GM18868 (cell line): ENCODE measurements around the gene ZBTB40.

Experiments
- ATAC-seq: cut with Tn5 transposase; IDR thresholded peaks from one replicate; pipeline ENCODE4 v1.9.1; 2021; ENCODE audit warnings: mild to moderate bottlenecking, moderate library complexity; ENCODE audit not compliant: unreplicated experiment

The ZBTB40 gene

GRCh38 chr1:22529901-22530621, 78.4 kb downstream of the ZBTB40 start:
- no peak for ATAC-seq

GRCh38 chr1:22530715-22531114, 79.1 kb downstream of the ZBTB40 start:
- no peak for ATAC-seq

- no peak for ATAC-seq
Measured at GRCh38 chr1:22531251-22531650, 79.6 kb downstream of the ZBTB40 start.

- ATAC-seq = no peak
Measured at GRCh38 chr1:22533244-22533895, 81.7 kb downstream of the ZBTB40 start.

- ATAC-seq = no peak
Measured at GRCh38 chr1:22534951-22535350, 83.3 kb downstream of the ZBTB40 start.

GRCh38 chr1:22535399-22535798, 83.7 kb downstream of the ZBTB40 start:
- no peak for ATAC-seq

- ATAC-seq = no peak
Measured at GRCh38 chr1:22536506-22536905, 84.9 kb downstream of the ZBTB40 start.

GRCh38 chr1:22537441-22538139, 85.9 kb downstream of the ZBTB40 start:
- no peak for ATAC-seq

- no peak for ATAC-seq
Measured at GRCh38 chr1:22539510-22540118, 88.0 kb downstream of the ZBTB40 start.

- ATAC-seq = no peak
Measured at GRCh38 chr1:22540337-22540736, 88.7 kb downstream of the ZBTB40 start.

- ATAC-seq = no peak
Measured at GRCh38 chr1:22542886-22543285, 91.2 kb downstream of the ZBTB40 start.

GRCh38 chr1:22543679-22544078, 92.0 kb downstream of the ZBTB40 start:
- ATAC-seq = no peak

GRCh38 chr1:22544606-22545005, 93.0 kb downstream of the ZBTB40 start:
- ATAC-seq = no peak

GRCh38 chr1:22545141-22545540, 93.5 kb downstream of the ZBTB40 start:
- no peak for ATAC-seq

GRCh38 chr1:22547186-22547817, 95.7 kb downstream of the ZBTB40 start:
- ATAC-seq = no peak

GRCh38 chr1:22547818-22548462, 96.3 kb downstream of the ZBTB40 start:
- no peak for ATAC-seq

- no peak for ATAC-seq
Measured at GRCh38 chr1:22550021-22550420, 98.4 kb downstream of the ZBTB40 start.

- no peak for ATAC-seq
Measured at GRCh38 chr1:22551591-22551990, 99.9 kb downstream of the ZBTB40 start.

- no peak for ATAC-seq
Measured at GRCh38 chr1:22552021-22552420, 100.4 kb downstream of the ZBTB40 start.

GRCh38 chr1:22553104-22553880, 101.6 kb downstream of the ZBTB40 start:
- no peak for ATAC-seq
